ENCODE measurements around the gene RPAP2. TPM values are rescaled to one million over a fixed set of nuclear protein-coding genes. Genes with fewer than 3 reads are reported as not detected.

RPAP2 gene
- total RNA-seq, 2 experiments from 2014 or later: 23.4 to 26.5 TPM

DNA sequence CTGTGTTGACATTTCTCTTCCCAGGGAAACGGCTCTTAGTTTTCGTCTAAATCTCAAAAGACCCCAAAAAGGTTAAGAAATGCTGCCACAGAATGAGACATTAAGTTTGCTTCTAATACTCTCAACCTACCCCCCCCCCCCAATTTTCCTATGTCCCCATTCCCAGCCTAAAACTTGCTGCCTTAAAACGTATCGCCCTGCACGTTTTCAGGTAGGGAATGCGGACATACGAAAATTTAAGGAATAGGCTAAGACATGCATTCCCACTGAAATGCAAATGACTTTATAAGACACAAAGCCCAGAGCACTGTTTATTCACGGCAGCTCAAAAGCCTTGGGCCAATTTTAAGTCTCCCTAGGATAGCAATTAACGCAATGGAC lies 142.4 kb downstream of the RPAP2 start:
- DNase-seq: no peak
- Histone ChIP-seq H3K4me3 (ENCODE audit: low read length) (no peak overlapping the region), H3K27me3 (ENCODE audit: control insufficient read depth in 1 of 2, insufficient read depth in 2 of 2, low read length in 2 of 2) (no peaks in the 10 kb centered on the region), H3K9me3 (ENCODE audit: control insufficient read depth in 1 of 2, insufficient read depth in 1 of 2, low read length in 2 of 2) (peaks cover 0 to 3% of the 10 kb centered on the region in 2 experiments), H3K4me1 (ENCODE audit: insufficient read depth, low read length) (no peaks in the 10 kb centered on the region), H3K27ac (ENCODE audit: low read depth in 1 of 2, low read length in 2 of 2) (no peak overlapping the region), H3K36me3 (ENCODE audit: insufficient read depth, low read length) (no peaks in the 10 kb centered on the region)
- no peak for ATAC-seq (ENCODE audit: poor library complexity)
- ChIA-PET CTCF (no interaction called here), POLR2A (no interaction called here)
- no peaks in the 10 kb centered on the region for H3K4me1 Mint-ChIP-seq (ENCODE audit: low read depth)
- intact Hi-C loops (cut with DNase I, micrococcal nuclease): no loop called here
- no peak overlapping the region for H3K4me3 Mint-ChIP-seq
- TF ChIP-seq CTCF (IDR thresholded peaks at IDR 0.05): no peak
- H3K9me3 Mint-ChIP-seq: no peaks in the 10 kb centered on the region
- no peaks in the 10 kb centered on the region for H3K36me3 Mint-ChIP-seq (ENCODE audit: low read depth)
- H3K27me3 Mint-ChIP-seq: no peaks in the 10 kb centered on the region
- no peak overlapping the region for H3K27ac Mint-ChIP-seq

DNA sequence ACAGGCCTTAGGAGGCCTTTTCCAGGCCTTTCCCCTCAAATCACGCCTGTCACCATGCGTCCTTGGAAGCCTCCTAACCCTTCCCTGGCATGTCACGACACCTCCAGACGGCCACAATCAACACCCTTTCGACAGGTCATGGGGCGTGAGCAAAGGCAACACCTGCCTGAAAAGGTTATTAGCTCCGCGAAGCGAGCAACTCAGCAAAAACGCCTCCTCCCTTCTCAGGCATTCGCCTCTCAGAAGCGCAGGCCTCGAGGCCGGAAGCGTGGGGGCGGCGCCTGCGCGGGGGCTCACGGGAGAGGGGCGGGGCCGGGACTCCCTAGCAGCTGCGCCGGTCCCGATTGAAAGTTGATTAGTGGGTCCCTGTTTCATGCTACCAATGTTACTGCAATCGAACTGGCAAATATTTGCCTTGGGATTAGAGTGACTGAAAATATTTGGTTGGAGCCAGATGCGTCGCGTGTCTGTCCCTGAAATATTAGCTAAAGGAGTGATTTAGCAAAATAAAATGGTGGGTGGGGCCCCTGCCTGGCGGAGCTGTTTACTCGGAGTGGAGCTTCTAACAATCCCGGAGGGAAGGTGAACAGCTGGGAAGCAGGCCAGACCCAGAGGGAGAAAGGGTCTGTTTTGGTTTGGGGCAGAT lies 143.0 kb downstream of the RPAP2 start:
- ATAC-seq (ENCODE audit: poor library complexity): no peak
- H3K4me1 Mint-ChIP-seq (ENCODE audit: low read depth): no peaks in the 10 kb centered on the region
- H3K27ac Mint-ChIP-seq: no peak overlapping the region
- intact Hi-C loops (cut with DNase I, micrococcal nuclease): no loop called here
- no peak for TF ChIP-seq CTCF (IDR thresholded peaks at IDR 0.05)
- no peak overlapping the region for H3K27ac ChIP-seq (ENCODE audit: low read depth in 1 of 2, low read length in 2 of 2)
- no peaks in the 10 kb centered on the region for H3K36me3 ChIP-seq (ENCODE audit: insufficient read depth, low read length)
- CTCF ChIA-PET: no interaction called here
- no peaks in the 10 kb centered on the region for H3K27me3 ChIP-seq (ENCODE audit: control insufficient read depth in 1 of 2, insufficient read depth in 2 of 2, low read length in 2 of 2)
- H3K9me3 Mint-ChIP-seq: no peaks in the 10 kb centered on the region
- no peak overlapping the region for H3K4me3 Mint-ChIP-seq
- no peaks in the 10 kb centered on the region for H3K27me3 Mint-ChIP-seq
- no peaks in the 10 kb centered on the region for H3K36me3 Mint-ChIP-seq (ENCODE audit: low read depth)
- no peaks in the 10 kb centered on the region for H3K4me1 ChIP-seq (ENCODE audit: insufficient read depth, low read length)
- no peak for DNase-seq
- H3K4me3 ChIP-seq (ENCODE audit: low read length): no peak overlapping the region
- POLR2A ChIA-PET: no interaction called here
- H3K9me3 ChIP-seq (ENCODE audit: control insufficient read depth in 1 of 2, insufficient read depth in 1 of 2, low read length in 2 of 2): no peaks in the 10 kb centered on the region

GRCh38 chr1:92442351-92442750 lies 143.5 kb downstream of the RPAP2 start:
- DNase-seq (no peak), ATAC-seq (ENCODE audit: poor library complexity) (no peak)
- Histone ChIP-seq H3K4me3 (ENCODE audit: low read length) (no peak overlapping the region), H3K27ac (ENCODE audit: low read depth in 1 of 2, low read length in 2 of 2) (no peak overlapping the region), H3K4me1 (ENCODE audit: insufficient read depth, low read length) (no peaks in the 10 kb centered on the region), H3K27me3 (ENCODE audit: control insufficient read depth in 1 of 2, insufficient read depth in 2 of 2, low read length in 2 of 2) (no peaks in the 10 kb centered on the region), H3K36me3 (ENCODE audit: insufficient read depth, low read length) (no peaks in the 10 kb centered on the region), H3K9me3 (ENCODE audit: control insufficient read depth in 1 of 2, insufficient read depth in 1 of 2, low read length in 2 of 2) (no peaks in the 10 kb centered on the region)
- no peaks in the 10 kb centered on the region for H3K4me1 Mint-ChIP-seq (ENCODE audit: low read depth)
- POLR2A ChIA-PET: no interaction called here
- no peak overlapping the region for H3K4me3 Mint-ChIP-seq
- H3K36me3 Mint-ChIP-seq (ENCODE audit: low read depth): no peaks in the 10 kb centered on the region
- H3K9me3 Mint-ChIP-seq: no peaks in the 10 kb centered on the region
- no peaks in the 10 kb centered on the region for H3K27me3 Mint-ChIP-seq
- CTCF ChIA-PET: no interaction called here
- intact Hi-C loops (cut with DNase I, micrococcal nuclease): no loop called here
- H3K27ac Mint-ChIP-seq: no peak overlapping the region
- no peak for TF ChIP-seq CTCF (IDR thresholded peaks at IDR 0.05)
